Smooth muscle cell (in vitro differentiated cells): ENCODE data around the gene TMEM80. TPM values are rescaled to one million over a fixed set of nuclear protein-coding genes. Genes with fewer than 3 reads are reported as not detected.
A peak's percentile ranks its signal among the peaks of the same experiment; 100 is the strongest.

Experiments
- DNase-seq: peaks from one replicate; lab custom pipeline; 2025; ENCODE audit not compliant: unreplicated experiment; lab: John Stamatoyannopoulos, UW
- H2AFZ ChIP-seq: fragments of 200-600 bp; sonication (generic); 2 replicates; pipeline ENCODE4 v1.6.0; 2016; ENCODE audit warnings: antibody characterized with exemption, low read depth, mild to moderate bottlenecking
- H3F3A ChIP-seq: fragments of 200-600 bp; sonication (generic); 2 replicates; pipeline ENCODE4 v1.6.0; 2017; ENCODE audit warnings: antibody characterized with exemption, low read depth
- H3K27ac ChIP-seq: fragments of 200-600 bp; sonication (generic); 2 replicates; pipeline ENCODE4 v1.5.1; 2016; ENCODE audit warnings: low read depth, mild to moderate bottlenecking
- H3K27me3 ChIP-seq: fragments of 200-600 bp; sonication (generic); 2 replicates; pipeline ENCODE4 v1.6.1; 2016; ENCODE audit warnings: low read depth, mild to moderate bottlenecking
- H3K36me3 ChIP-seq: fragments of 200-600 bp; sonication (generic); 2 replicates; pipeline ENCODE4 v1.5.1; 2016; ENCODE audit warnings: low read depth
- H3K4me1 ChIP-seq: fragments of 200-600 bp; sonication (generic); 2 replicates; pipeline ENCODE4 v1.5.1; 2016; ENCODE audit warnings: low read depth
- H3K4me2 ChIP-seq: fragments of 200-600 bp; sonication (generic); 2 replicates; pipeline ENCODE4 v1.6.0; 2016; ENCODE audit warnings: mild to moderate bottlenecking
- H3K4me3 ChIP-seq: fragments of 200-600 bp; sonication (generic); 2 replicates; pipeline ENCODE4 v1.5.1; 2016; ENCODE audit warnings: mild to moderate bottlenecking
- H3K79me2 ChIP-seq: fragments of 200-600 bp; sonication (generic); 2 replicates; pipeline ENCODE4 v1.6.0; 2016; ENCODE audit warnings: low read depth, mild to moderate bottlenecking
- H3K9ac ChIP-seq: fragments of 200-600 bp; sonication (generic); 2 replicates; pipeline ENCODE4 v1.6.0; 2016; ENCODE audit warnings: low read depth
- H3K9me3 ChIP-seq: fragments of 200-600 bp; sonication (generic); replicated peaks from 2 replicates; pipeline ENCODE4 v1.5.1; 2016; ENCODE audit warnings: low read depth
- H4K20me1 ChIP-seq: fragments of 200-600 bp; sonication (generic); 2 replicates; pipeline ENCODE4 v1.6.0; 2016; ENCODE audit warnings: low read depth
- CTCF ChIP-seq: fragments of 200-600 bp; sonication (generic); IDR thresholded peaks from 2 replicates; pipeline ENCODE4 v1.5.1; 2017; ENCODE audit warnings: borderline replicate concordance, mild to moderate bottlenecking, antibody characterized with exemption; ENCODE audit not compliant: insufficient read depth, poor library complexity, severe bottlenecking
- WGBS: methylation state at CpG from one replicate; pipeline ENCODE4 v1.1.7; 2016; ENCODE audit warnings: low lambda C conversion rate; 5-methylcytosine and 5-hydroxymethylcytosine counted together
- polyA plus RNA-seq: library from polyadenylated mRNA; unstranded; fragments of >200 nt; fragmentation: Nextera tagmentation; extraction: Ambion mirVana; gene quantifications from 2 replicates; pipeline ENCODE4 v1.2.1, GENCODE V29; 2016
- total RNA-seq: library from RNA; depleted of rRNA; stranded (reverse); fragments of >200 nt; gene quantifications from 2 replicates; pipeline ENCODE4 v1.2.3, GENCODE V29; 2014

The TMEM80 gene
- total and polyA plus RNA-seq, 2 experiments from 2014 or later: 5.5 to 14.3 TPM

GRCh38 chr11:660681-661444, 34.8 kb upstream of the TMEM80 start:
- Histone ChIP-seq H3K9ac (no peak overlapping the region), H3K27me3 (no peaks in the 10 kb centered on the region), H3F3A (no peaks in the 10 kb centered on the region), H3K4me3 (no peak overlapping the region), H3K27ac (no peak overlapping the region), H2AFZ (no peak overlapping the region), H3K4me2 (no peak overlapping the region), H3K36me3 (no peaks in the 10 kb centered on the region), H4K20me1 (peaks cover 56% of the 10 kb centered on the region), H3K9me3 (no peaks in the 10 kb centered on the region), H3K79me2 (no peaks in the 10 kb centered on the region), H3K4me1 (no peaks in the 10 kb centered on the region)
- no peak for TF ChIP-seq CTCF
- 91% methylated on average over 19 of the region's 19 CpGs for WGBS
- DNase-seq: no peak

GRCh38 chr11:662689-663274, 32.8 kb upstream of the TMEM80 start:
- DNase-seq: no peak

GRCh38 chr11:665062-665703, 30.4 kb upstream of the TMEM80 start:
- no peaks in the 10 kb centered on the region for H3K79me2 ChIP-seq
- no peaks in the 10 kb centered on the region for H3K4me1 ChIP-seq
- 75% methylated on average over 14 of the region's 15 CpGs for WGBS
- peak overlapping the region; percentile 18 for H3K4me2 ChIP-seq
- H3K36me3 ChIP-seq: no peaks in the 10 kb centered on the region
- no peaks in the 10 kb centered on the region for H3K27me3 ChIP-seq
- no peak overlapping the region for H2AFZ ChIP-seq
- no peaks in the 10 kb centered on the region for H3F3A ChIP-seq
- DNase-seq: no peak
- no peak overlapping the region for H3K9ac ChIP-seq
- no peaks in the 10 kb centered on the region for H3K9me3 ChIP-seq
- TF ChIP-seq CTCF: no peak
- no peak overlapping the region for H3K4me3 ChIP-seq
- peaks cover 50% of the 10 kb centered on the region for H4K20me1 ChIP-seq
- no peak overlapping the region for H3K27ac ChIP-seq

More at GRCh38 chr11:662689-663274, 32.8 kb upstream of the TMEM80 start:
- no peaks in the 10 kb centered on the region for H3K9me3 ChIP-seq
- H3K4me1 ChIP-seq: no peaks in the 10 kb centered on the region
- no peak overlapping the region for H3K9ac ChIP-seq
- no peaks in the 10 kb centered on the region for H3K27me3 ChIP-seq
- peak; percentile 58 for TF ChIP-seq CTCF
- H3K27ac ChIP-seq: no peak overlapping the region
- no peaks in the 10 kb centered on the region for H3F3A ChIP-seq
- H3K4me2 ChIP-seq: no peak overlapping the region
- H3K36me3 ChIP-seq: no peaks in the 10 kb centered on the region
- H3K79me2 ChIP-seq: no peaks in the 10 kb centered on the region
- no peak overlapping the region for H3K4me3 ChIP-seq
- H2AFZ ChIP-seq: no peak overlapping the region
- WGBS: 81% methylated on average over 15 of the region's 15 CpGs
- H4K20me1 ChIP-seq: peaks cover 57% of the 10 kb centered on the region
